H7 (cell line): ENCODE results near the gene CDH18. TPM values are rescaled to one million over a fixed set of nuclear protein-coding genes. Genes with fewer than 3 reads are reported as not detected.

Experiments
- DNase-seq: peaks from one replicate; pipeline ENCODE4 v3.0.0; 2012
- H3K27me3 ChIP-seq: 2 replicates; pipeline ENCODE4 v1.6.0; 2011; ENCODE audit warnings: mild to moderate bottlenecking, low read length; ENCODE audit not compliant: control insufficient read depth, insufficient read depth
- H3K36me3 ChIP-seq: replicated peaks from 2 replicates; pipeline ENCODE4 v1.5.1; 2011; ENCODE audit warnings: low read length; ENCODE audit not compliant: control insufficient read depth, insufficient read depth
- H3K4me3 ChIP-seq: 2 replicates; pipeline ENCODE4 v1.5.1; 2011; ENCODE audit warnings: low read depth, mild to moderate bottlenecking, control low read depth, low read length, moderate library complexity; ENCODE audit not compliant: insufficient read depth
- total RNA-seq: library from RNA; depleted of rRNA; stranded (reverse); fragments of >200 nt; shearing (Covaris generic); gene quantifications from 2 replicates; pipeline ENCODE4 v1.2.3, GENCODE V29; 2014

Gene CDH18
- total RNA-seq, 1 experiment from 2014 or later = 0.10 TPM

DNA sequence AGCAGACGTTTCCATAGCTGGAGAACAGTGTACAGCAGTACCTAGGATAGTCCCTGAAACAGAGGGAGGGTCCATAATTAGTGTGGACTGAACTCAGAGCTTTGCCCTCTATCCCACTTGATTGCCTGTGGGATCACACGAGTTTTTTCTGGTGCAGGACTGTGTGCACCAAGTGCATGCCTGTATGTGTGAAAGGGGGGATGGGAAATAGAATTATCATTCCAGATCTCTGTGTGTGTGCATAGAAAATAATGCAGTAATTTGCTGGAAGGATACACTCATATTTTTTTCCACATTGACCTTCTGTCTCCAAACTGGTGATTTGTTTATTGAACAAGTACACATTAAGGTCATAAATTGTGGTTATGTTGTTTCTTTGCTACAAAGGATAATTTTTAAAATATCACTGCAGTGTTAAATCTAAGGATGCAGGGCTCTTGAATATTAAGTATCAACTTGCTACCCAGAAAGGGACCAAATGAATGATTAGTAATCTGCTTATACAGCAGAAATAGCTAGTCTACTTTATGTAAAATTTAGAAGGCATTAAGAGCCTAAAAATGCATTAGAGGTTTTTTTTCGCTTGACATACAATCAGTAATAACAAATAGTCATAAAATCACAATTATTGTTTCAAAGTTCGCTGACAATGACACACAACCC lies 292.9 kb downstream of the CDH18 start:
- no peaks in the 10 kb centered on the region for H3K27me3 ChIP-seq
- H3K36me3 ChIP-seq = no peaks in the 10 kb centered on the region
- DNase-seq = no peak
- H3K4me3 ChIP-seq = no peak overlapping the region

DNA sequence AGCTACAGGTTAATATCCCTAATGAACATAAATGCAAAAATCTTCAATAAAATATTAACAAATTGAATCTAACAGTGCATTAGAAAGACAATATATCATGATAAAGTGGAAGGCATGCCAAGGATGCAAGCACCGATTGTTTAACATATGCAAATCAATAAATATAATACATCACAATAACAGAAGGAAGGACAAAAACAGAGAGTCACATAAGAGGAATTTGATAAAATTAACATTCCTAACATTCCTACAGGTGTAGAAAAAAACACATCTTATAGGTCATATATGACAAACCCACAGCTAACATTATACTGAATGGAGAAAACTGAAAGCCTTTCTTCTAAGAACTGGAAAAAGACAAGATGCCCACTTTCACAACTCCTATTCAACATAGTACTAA lies 297.0 kb downstream of the CDH18 start:
- Histone ChIP-seq H3K36me3 (no peaks in the 10 kb centered on the region), H3K27me3 (no peaks in the 10 kb centered on the region), H3K4me3 (no peak overlapping the region)
- no peak for DNase-seq

DNA sequence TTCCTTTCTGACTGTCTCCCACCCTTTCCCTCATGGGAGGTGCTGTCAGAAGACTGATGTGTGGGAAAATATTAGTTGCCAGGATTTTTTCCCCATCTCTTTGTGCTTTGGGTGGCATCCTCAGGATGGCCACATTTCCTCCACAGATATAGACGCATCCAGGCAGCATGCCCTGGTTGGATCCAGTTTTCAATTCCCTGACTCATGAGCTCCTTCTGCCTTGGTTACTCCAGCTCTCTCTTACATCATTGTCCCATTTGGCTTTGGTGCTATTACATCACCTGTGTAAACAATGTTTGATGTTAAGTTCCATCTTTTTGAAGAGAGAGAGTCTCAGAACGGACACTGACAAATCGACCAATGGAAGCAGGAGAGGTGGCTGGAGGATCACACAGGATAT lies 302.5 kb downstream of the CDH18 start:
- Histone ChIP-seq H3K4me3 (no peak overlapping the region), H3K27me3 (no peaks in the 10 kb centered on the region), H3K36me3 (no peaks in the 10 kb centered on the region)
- no peak for DNase-seq

DNA sequence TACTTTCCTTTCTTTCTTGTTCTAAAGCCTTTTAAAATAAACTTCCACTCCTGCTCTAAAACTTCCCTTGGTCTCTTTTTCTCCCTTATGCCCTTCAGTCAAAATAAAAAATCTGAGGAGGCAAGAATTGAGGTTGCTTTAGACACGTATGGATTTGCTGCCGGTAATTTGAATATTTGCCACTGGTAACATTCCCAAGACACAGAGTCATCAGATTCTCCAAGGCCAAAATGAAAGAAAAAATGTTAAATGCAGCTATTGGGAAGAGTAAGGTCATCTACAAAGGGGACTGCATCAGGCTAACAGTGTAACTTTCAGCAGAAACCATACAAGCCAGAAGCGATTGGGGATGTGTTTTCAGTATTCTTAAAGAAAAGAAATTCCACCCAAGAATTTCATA lies 311.1 kb downstream of the CDH18 start:
- no peak overlapping the region for H3K4me3 ChIP-seq
- H3K36me3 ChIP-seq = no peaks in the 10 kb centered on the region
- no peak for DNase-seq
- no peaks in the 10 kb centered on the region for H3K27me3 ChIP-seq

DNA sequence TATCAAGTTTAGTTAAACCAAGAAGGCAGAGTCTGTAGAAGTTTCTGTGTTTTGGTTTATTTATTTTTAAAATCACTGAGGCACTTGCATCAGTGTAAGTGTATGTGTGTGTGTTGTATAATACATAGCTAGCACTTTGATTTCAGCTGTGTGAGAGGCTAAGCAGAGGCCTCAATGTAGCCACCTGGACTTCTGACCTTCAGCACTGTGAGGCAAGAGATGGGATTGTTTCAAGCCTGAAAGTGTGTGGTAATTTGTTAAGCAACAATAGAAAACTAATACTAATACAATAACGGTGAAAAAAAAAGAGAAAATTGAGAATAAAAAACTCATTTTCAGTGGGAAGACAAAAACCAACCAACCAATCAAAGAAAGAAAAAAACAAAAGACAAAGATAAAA lies 327.3 kb downstream of the CDH18 start:
- Histone ChIP-seq H3K4me3 (no peak overlapping the region), H3K36me3 (no peaks in the 10 kb centered on the region), H3K27me3 (no peaks in the 10 kb centered on the region)
- no peak for DNase-seq

- Histone ChIP-seq H3K4me3 (no peak overlapping the region), H3K27me3 (no peaks in the 10 kb centered on the region), H3K36me3 (no peaks in the 10 kb centered on the region)
- DNase-seq = no peak
Observed at GRCh38 chr5:19655627-19656026, 332.4 kb downstream of the CDH18 start.

- Histone ChIP-seq H3K27me3 (no peaks in the 10 kb centered on the region), H3K36me3 (no peaks in the 10 kb centered on the region), H3K4me3 (no peak overlapping the region)
- no peak for DNase-seq
Observed at GRCh38 chr5:19638461-19638860, 349.5 kb downstream of the CDH18 start.

GRCh38 chr5:19630876-19631275 lies 357.1 kb downstream of the CDH18 start:
- DNase-seq = no peak
- H3K36me3 ChIP-seq = no peaks in the 10 kb centered on the region
- H3K4me3 ChIP-seq = no peak overlapping the region
- no peaks in the 10 kb centered on the region for H3K27me3 ChIP-seq

DNA sequence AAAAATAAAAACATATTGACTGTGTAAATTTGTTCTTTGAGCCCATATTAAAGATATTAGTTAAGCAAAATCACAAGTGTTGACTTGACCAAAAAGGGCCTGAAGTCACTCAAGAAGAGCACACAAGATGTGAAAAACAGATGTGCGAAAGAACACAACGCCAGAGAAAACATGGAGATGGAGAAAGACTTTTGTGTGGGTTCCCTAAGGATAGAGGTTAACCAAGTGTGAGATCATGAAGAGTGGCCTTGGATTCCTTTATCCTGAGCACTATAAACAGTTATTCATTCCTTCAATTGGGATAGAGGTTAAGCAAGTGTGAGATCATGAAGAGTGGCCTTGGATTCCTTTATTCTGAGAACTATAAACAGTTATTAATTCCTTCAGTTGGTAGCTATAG lies 361.8 kb downstream of the CDH18 start:
- H3K27me3 ChIP-seq = no peaks in the 10 kb centered on the region
- no peak for DNase-seq
- no peak overlapping the region for H3K4me3 ChIP-seq
- H3K36me3 ChIP-seq = no peaks in the 10 kb centered on the region

GRCh38 chr5:19625562-19625961 lies 362.4 kb downstream of the CDH18 start:
- Histone ChIP-seq H3K36me3 (no peaks in the 10 kb centered on the region), H3K4me3 (no peak overlapping the region), H3K27me3 (no peaks in the 10 kb centered on the region)
- DNase-seq = no peak

- DNase-seq = no peak
- H3K4me3 ChIP-seq = no peak overlapping the region
- H3K27me3 ChIP-seq = no peaks in the 10 kb centered on the region
- H3K36me3 ChIP-seq = no peaks in the 10 kb centered on the region
Observed at GRCh38 chr5:19619571-19619970, 368.4 kb downstream of the CDH18 start.

GRCh38 chr5:19616701-19617215 lies 371.2 kb downstream of the CDH18 start:
- DNase-seq = no peak
- Histone ChIP-seq H3K4me3 (no peak overlapping the region), H3K36me3 (no peaks in the 10 kb centered on the region), H3K27me3 (no peaks in the 10 kb centered on the region)

- Histone ChIP-seq H3K27me3 (no peaks in the 10 kb centered on the region), H3K4me3 (no peak overlapping the region), H3K36me3 (no peaks in the 10 kb centered on the region)
- DNase-seq = no peak
Observed at GRCh38 chr5:19615661-19616060, 372.3 kb downstream of the CDH18 start.

DNA sequence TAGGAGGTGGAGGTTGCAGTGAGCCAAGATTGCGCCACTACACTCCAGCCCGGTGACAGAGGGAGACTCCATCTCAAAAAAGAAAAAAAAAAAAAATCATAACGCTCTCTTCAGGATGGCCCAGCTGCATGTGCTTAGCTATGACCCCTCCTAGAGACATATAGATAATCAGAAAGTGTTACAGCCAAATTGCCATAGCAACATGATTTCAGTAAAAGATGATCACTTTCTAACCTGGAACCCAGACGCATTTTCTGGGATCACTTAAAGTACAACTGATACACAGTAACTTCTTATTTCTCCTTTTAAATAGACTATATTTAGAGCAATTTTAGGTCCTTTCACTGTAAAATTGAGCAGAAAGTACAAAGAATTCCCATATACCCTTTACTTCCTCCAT lies 372.9 kb downstream of the CDH18 start:
- DNase-seq = no peak
- no peaks in the 10 kb centered on the region for H3K27me3 ChIP-seq
- no peak overlapping the region for H3K4me3 ChIP-seq
- H3K36me3 ChIP-seq = no peaks in the 10 kb centered on the region

- no peak for DNase-seq
- Histone ChIP-seq H3K27me3 (no peaks in the 10 kb centered on the region), H3K4me3 (no peak overlapping the region), H3K36me3 (no peaks in the 10 kb centered on the region)
Observed at GRCh38 chr5:19608444-19609002, 379.5 kb downstream of the CDH18 start.
